Cardiac fibroblast (primary cell): ENCODE measurements around the gene ZHX3.

Source experiments
- DNase-seq, 2 donors: peaks; one replicate each; pipeline versions ENCODE4 v3.0.0 to v3.0.0-alpha.2; 2010; ENCODE audit warnings: low read depth in 2 of 2
- H3K4me3 ChIP-seq, 2 donors: replicated peaks in 1 of 2; 1 replicate in 1 of 2; 2 replicates in 1 of 2; pipeline ENCODE4 v1.5.1; 2011; ENCODE audit warnings: low read depth in 2 of 2, low read length in 2 of 2, mild to moderate bottlenecking in 2 of 2, moderate library complexity in 1 of 2
- CTCF ChIP-seq: IDR thresholded peaks from one replicate; pipeline ENCODE4 v1.5.1; 2011; ENCODE audit warnings: low read depth, mild to moderate bottlenecking, low read length, inconsistent platforms

ZHX3 gene

GRCh38 chr20:41161886-41162285 is 155.6 kb downstream of the ZHX3 start:
- no peak overlapping the region for H3K4me3 ChIP-seq
- TF ChIP-seq CTCF, result no peak
- no peak for DNase-seq

- H3K4me3 ChIP-seq, result no peak overlapping the region
- no peak for DNase-seq
- TF ChIP-seq CTCF, result no peak
Measured at GRCh38 chr20:41160686-41161085, 156.8 kb downstream of the ZHX3 start.

GRCh38 chr20:41159547-41159946 is 158.0 kb downstream of the ZHX3 start:
- TF ChIP-seq CTCF, result no peak
- no peak overlapping the region for H3K4me3 ChIP-seq
- DNase-seq, result no peak

DNA sequence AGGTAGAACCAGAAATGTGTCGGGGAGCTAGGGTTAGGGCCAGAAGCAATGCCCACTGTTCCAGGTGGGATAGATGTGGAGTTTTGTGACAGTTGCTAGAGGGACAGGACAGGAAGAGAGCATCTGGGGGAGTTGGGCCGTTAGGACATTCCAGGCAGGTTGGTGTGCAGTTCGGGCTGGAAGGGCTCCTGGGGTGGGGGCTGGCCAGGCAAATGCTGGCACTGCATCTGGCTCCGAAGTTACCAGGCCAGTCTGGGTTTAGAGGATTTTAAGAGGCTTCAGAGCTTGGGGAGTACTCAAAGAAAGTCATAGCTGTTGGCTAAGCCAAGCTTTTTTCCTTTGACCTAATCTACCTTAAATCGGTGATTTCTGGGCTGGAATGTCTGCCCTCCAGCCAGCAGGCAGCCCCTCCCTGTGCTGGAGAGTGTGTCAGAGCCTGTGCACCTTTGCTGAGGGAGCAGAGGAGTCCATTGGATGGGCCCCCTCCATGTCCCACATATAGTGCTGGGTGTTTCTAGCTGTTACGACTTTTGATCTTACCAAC is 159.4 kb downstream of the ZHX3 start:
- no peak for TF ChIP-seq CTCF
- no peak overlapping the region for H3K4me3 ChIP-seq
- no peak for DNase-seq

GRCh38 chr20:41155261-41155660 is 162.3 kb downstream of the ZHX3 start:
- no peak for TF ChIP-seq CTCF

DNA sequence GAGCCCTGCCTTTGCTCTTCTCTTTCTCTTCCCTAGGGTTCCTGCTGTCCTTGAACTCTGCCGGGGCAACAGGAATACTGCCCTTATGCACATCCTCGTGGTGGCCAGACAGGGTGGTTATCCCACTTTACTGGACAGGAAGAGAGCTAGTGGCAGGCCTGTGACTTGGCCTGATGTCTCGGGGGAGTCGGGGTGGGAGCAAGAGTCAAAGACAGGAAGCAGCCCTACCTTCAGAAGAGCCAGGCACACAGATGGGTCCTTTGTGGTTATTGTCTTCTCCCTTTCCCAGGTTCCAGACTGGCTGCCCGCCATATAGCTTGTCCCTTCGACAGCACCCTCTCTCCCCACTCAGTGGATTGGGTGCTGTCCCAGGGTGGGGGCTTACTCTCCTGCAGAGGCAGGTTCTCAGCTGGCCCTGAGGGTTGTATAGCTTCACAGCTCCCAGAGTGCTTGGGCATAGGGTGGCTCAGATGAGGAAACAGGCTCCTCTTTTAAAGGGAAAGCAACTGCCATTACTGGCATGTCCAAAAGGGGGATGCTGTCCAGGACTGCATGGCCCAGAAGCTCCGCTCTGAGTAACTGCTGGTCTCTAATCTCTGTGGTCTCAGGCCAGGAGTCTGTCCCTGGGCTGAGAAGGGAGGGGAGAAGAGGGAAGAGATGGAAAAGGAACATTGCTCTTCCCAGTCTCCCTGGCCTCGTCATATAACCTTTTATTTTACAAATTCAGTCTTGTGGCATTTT is 162.9 kb downstream of the ZHX3 start:
- no peak overlapping the region for H3K4me3 ChIP-seq
- DNase-seq, result peak in 1 of 2 donors; percentile 46
- no peak for TF ChIP-seq CTCF

More at GRCh38 chr20:41155261-41155660, 162.3 kb downstream of the ZHX3 start:
- DNase-seq, result peak in 1 of 2 donors; percentile 42
- H3K4me3 ChIP-seq, result no peak overlapping the region
